ENCODE data around the gene PTPRB.

Gene PTPRB

GRCh38 chr12:70643939-70644338 lies 6.7 kb upstream of the PTPRB start:
- H3K9ac ChIP-seq (ENCODE audit: low read length), result no peak overlapping the region
- no peak for TF ChIP-seq EZH2 (IDR thresholded peaks at IDR 0.05; ENCODE audit: borderline replicate concordance, low read length)
- no peak for TF ChIP-seq CTCF (IDR thresholded peaks at IDR 0.05; ENCODE audit: low read length)

GRCh38 chr12:70641691-70642090 lies 4.5 kb upstream of the PTPRB start:
- no peaks in the 10 kb centered on the region for H3K9me2 ChIP-seq (ENCODE audit: low read depth, low read length)
- no peak for TF ChIP-seq EZH2 (IDR thresholded peaks at IDR 0.05; ENCODE audit: borderline replicate concordance, low read length)
- no peak for TF ChIP-seq CTCF (IDR thresholded peaks at IDR 0.05; ENCODE audit: low read length)

More at GRCh38 chr12:70643939-70644338, 6.7 kb upstream of the PTPRB start:
- Histone ChIP-seq H3K79me2 (ENCODE audit: insufficient read depth, low read length) (no peaks in the 10 kb centered on the region), H3K27me3 (ENCODE audit: insufficient read depth, low read length) (no peaks in the 10 kb centered on the region), H3K4me2 (ENCODE audit: low read length) (no peak overlapping the region), H3K9me3 (ENCODE audit: low read length) (no peaks in the 10 kb centered on the region), H3K9me2 (ENCODE audit: low read depth, low read length) (no peaks in the 10 kb centered on the region), H3F3A (ENCODE audit: insufficient read depth, low read length) (no peaks in the 10 kb centered on the region), H3K36me3 (ENCODE audit: insufficient read depth, low read length) (no peaks in the 10 kb centered on the region), H4K20me1 (ENCODE audit: insufficient read depth, low read length) (no peaks in the 10 kb centered on the region), H3K4me3 (ENCODE audit: low read depth, low read length, poor library complexity, severe bottlenecking) (no peak overlapping the region), H3K4me1 (ENCODE audit: insufficient read depth, low read length, severe bottlenecking) (no peaks in the 10 kb centered on the region), H3K27ac (ENCODE audit: low read depth, low read length, poor library complexity, severe bottlenecking) (no peak overlapping the region), H2AFZ (ENCODE audit: low read length) (no peak overlapping the region)

GRCh38 chr12:70640901-70641300 lies 3.7 kb upstream of the PTPRB start:
- H3K4me2 ChIP-seq (ENCODE audit: low read length), result no peak overlapping the region
- H3K4me1 ChIP-seq (ENCODE audit: insufficient read depth, low read length, severe bottlenecking), result no peaks in the 10 kb centered on the region

More at GRCh38 chr12:70641691-70642090, 4.5 kb upstream of the PTPRB start:
- Histone ChIP-seq H3K27me3 (ENCODE audit: insufficient read depth, low read length) (no peaks in the 10 kb centered on the region), H3K9ac (ENCODE audit: low read length) (no peak overlapping the region), H3K36me3 (ENCODE audit: insufficient read depth, low read length) (no peaks in the 10 kb centered on the region), H3K4me2 (ENCODE audit: low read length) (no peak overlapping the region), H4K20me1 (ENCODE audit: insufficient read depth, low read length) (no peaks in the 10 kb centered on the region), H2AFZ (ENCODE audit: low read length) (no peak overlapping the region), H3K79me2 (ENCODE audit: insufficient read depth, low read length) (no peaks in the 10 kb centered on the region), H3K9me3 (ENCODE audit: low read length) (no peaks in the 10 kb centered on the region), H3K4me3 (ENCODE audit: low read depth, low read length, poor library complexity, severe bottlenecking) (no peak overlapping the region), H3F3A (ENCODE audit: insufficient read depth, low read length) (no peaks in the 10 kb centered on the region), H3K27ac (ENCODE audit: low read depth, low read length, poor library complexity, severe bottlenecking) (no peak overlapping the region), H3K4me1 (ENCODE audit: insufficient read depth, low read length, severe bottlenecking) (no peaks in the 10 kb centered on the region)

More at GRCh38 chr12:70640901-70641300, 3.7 kb upstream of the PTPRB start:
- TF ChIP-seq EZH2 (IDR thresholded peaks at IDR 0.05; ENCODE audit: borderline replicate concordance, low read length) (no peak), CTCF (IDR thresholded peaks at IDR 0.05; ENCODE audit: low read length) (no peak)
- Histone ChIP-seq H3K9ac (ENCODE audit: low read length) (no peak overlapping the region), H3K9me2 (ENCODE audit: low read depth, low read length) (no peaks in the 10 kb centered on the region), H2AFZ (ENCODE audit: low read length) (no peak overlapping the region), H3K27me3 (ENCODE audit: insufficient read depth, low read length) (no peaks in the 10 kb centered on the region), H3K27ac (ENCODE audit: low read depth, low read length, poor library complexity, severe bottlenecking) (no peak overlapping the region), H3K4me3 (ENCODE audit: low read depth, low read length, poor library complexity, severe bottlenecking) (no peak overlapping the region), H4K20me1 (ENCODE audit: insufficient read depth, low read length) (no peaks in the 10 kb centered on the region), H3K79me2 (ENCODE audit: insufficient read depth, low read length) (no peaks in the 10 kb centered on the region), H3K36me3 (ENCODE audit: insufficient read depth, low read length) (no peaks in the 10 kb centered on the region), H3K9me3 (ENCODE audit: low read length) (no peaks in the 10 kb centered on the region), H3F3A (ENCODE audit: insufficient read depth, low read length) (no peaks in the 10 kb centered on the region)

Measured in OCI-LY1 (cell line).